Measurements from ENCODE around the gene MRPS25. TPM values are rescaled to one million over a fixed set of nuclear protein-coding genes. Genes with fewer than 3 reads are reported as not detected.

The MRPS25 gene
- polyA plus RNA-seq, 3 donors: 23.7 to 60.7 (median 24.6) TPM

- no peak for TF ChIP-seq CTCF (IDR thresholded peaks at IDR 0.05)
- no peaks in the 10 kb centered on the region for H3K9me3 Mint-ChIP-seq
- H3K4me3 Mint-ChIP-seq: no peak overlapping the region
- Histone ChIP-seq H3K27ac (ENCODE audit: low read depth in 1 of 2, low read length in 2 of 2) (no peak overlapping the region), H3K4me1 (ENCODE audit: control insufficient read depth in 1 of 2, insufficient read depth in 2 of 2, low read length in 2 of 2) (no peaks in the 10 kb centered on the region), H4K20me1 (ENCODE audit: insufficient read depth, low read length) (no peaks in the 10 kb centered on the region), H2AFZ (ENCODE audit: insufficient read depth, low read depth, low read length, poor library complexity, severe bottlenecking) (no peak overlapping the region), H3K4me3 (replicated peaks in 1 of 3; ENCODE audit: low read depth in 2 of 3, low read length in 3 of 3) (no peak overlapping the region), H3K4me2 (replicated peaks; ENCODE audit: extremely low read depth, low read length, poor library complexity, severe bottlenecking) (no peak overlapping the region), H3K9me3 (replicated peaks in 1 of 2; ENCODE audit: control insufficient read depth in 1 of 2, insufficient read depth in 1 of 2, low read length in 2 of 2) (no peaks in the 10 kb centered on the region), H3K9ac (ENCODE audit: insufficient read depth, low read length, poor library complexity, severe bottlenecking) (no peak overlapping the region), H3K36me3 (replicated peaks in 1 of 2; ENCODE audit: control insufficient read depth in 1 of 2, insufficient read depth in 2 of 2, low read length in 2 of 2) (peaks cover 95 to 100% of the 10 kb centered on the region in 2 donors), H3K79me2 (ENCODE audit: insufficient read depth, low read length) (no peaks in the 10 kb centered on the region), H3K27me3 (ENCODE audit: control insufficient read depth in 2 of 2, insufficient read depth in 2 of 2, low read length in 2 of 2) (no peaks in the 10 kb centered on the region)
- peaks cover 0 to 1% (median 0%) of the 10 kb centered on the region in 3 donors for H3K27me3 Mint-ChIP-seq (ENCODE audit: low read depth in 3 of 3)
- intact Hi-C loops (cut with micrococcal nuclease): no loop called here
- DNase-seq: no peak
- H3K4me1 Mint-ChIP-seq: no peaks in the 10 kb centered on the region
- no CpG with 5 or more reads among the region's 3 CpGs for WGBS (ENCODE audit: insufficient coverage)
- no peak overlapping the region for H3K27ac Mint-ChIP-seq
- H3K36me3 Mint-ChIP-seq: peaks cover 93 to 96% of the 10 kb centered on the region in 2 donors
These were observed 22.2 kb downstream of the MRPS25 start for GRCh38 chr3:15042936-15043335.

- no peaks in the 10 kb centered on the region for H3K4me1 Mint-ChIP-seq
- DNase-seq: no peak
- no peaks in the 10 kb centered on the region for H3K79me2 ChIP-seq (ENCODE audit: insufficient read depth, low read length)
- H3K36me3 ChIP-seq (replicated peaks in 1 of 2; ENCODE audit: control insufficient read depth in 1 of 2, insufficient read depth in 2 of 2, low read length in 2 of 2): peaks cover 95 to 100% of the 10 kb centered on the region in 2 donors
- WGBS (ENCODE audit: insufficient coverage): 100% methylated on average over 1 of the region's 3 CpGs
- no peak overlapping the region for H3K4me3 ChIP-seq (replicated peaks in 1 of 3; ENCODE audit: low read depth in 2 of 3, low read length in 3 of 3)
- H3K36me3 Mint-ChIP-seq: peaks cover 96 to 100% of the 10 kb centered on the region in 2 donors
- H2AFZ ChIP-seq (ENCODE audit: insufficient read depth, low read depth, low read length, poor library complexity, severe bottlenecking): no peak overlapping the region
- intact Hi-C loops (cut with micrococcal nuclease): no loop called here
- no peak overlapping the region for H3K27ac Mint-ChIP-seq
- H3K27me3 ChIP-seq (ENCODE audit: control insufficient read depth in 2 of 2, insufficient read depth in 2 of 2, low read length in 2 of 2): no peaks in the 10 kb centered on the region
- peaks cover 0 to 1% (median 0%) of the 10 kb centered on the region in 3 donors for H3K27me3 Mint-ChIP-seq (ENCODE audit: low read depth in 3 of 3)
- no peaks in the 10 kb centered on the region for H4K20me1 ChIP-seq (ENCODE audit: insufficient read depth, low read length)
- no peak overlapping the region for H3K27ac ChIP-seq (ENCODE audit: low read depth in 1 of 2, low read length in 2 of 2)
- no peak overlapping the region for H3K9ac ChIP-seq (ENCODE audit: insufficient read depth, low read length, poor library complexity, severe bottlenecking)
- H3K9me3 ChIP-seq (replicated peaks in 1 of 2; ENCODE audit: control insufficient read depth in 1 of 2, insufficient read depth in 1 of 2, low read length in 2 of 2): no peaks in the 10 kb centered on the region
- no peak overlapping the region for H3K4me2 ChIP-seq (replicated peaks; ENCODE audit: extremely low read depth, low read length, poor library complexity, severe bottlenecking)
- no peaks in the 10 kb centered on the region for H3K9me3 Mint-ChIP-seq
- no peaks in the 10 kb centered on the region for H3K4me1 ChIP-seq (ENCODE audit: control insufficient read depth in 1 of 2, insufficient read depth in 2 of 2, low read length in 2 of 2)
- H3K4me3 Mint-ChIP-seq: no peak overlapping the region
- TF ChIP-seq CTCF (IDR thresholded peaks at IDR 0.05): no peak
These were observed 23.2 kb downstream of the MRPS25 start for GRCh38 chr3:15041950-15042349.

Measured in CD14-positive monocyte (primary cell).